Measurements from ENCODE around the gene SFTPA1. TPM values are rescaled to one million over a fixed set of nuclear protein-coding genes. Genes with fewer than 3 reads are reported as not detected.
"Not testable (repeated sequence)": the region's sequence is repeated elsewhere in the genome, so short reads cannot be mapped to it uniquely, and the experiment has no call there.

Gene SFTPA1
- total and polyA plus RNA-seq, 3 donors from 2014 or later, result not detected

- Histone ChIP-seq H3K9me3 (no peaks in the 10 kb centered on the region), H3K27ac (no peak overlapping the region), H3K4me1 (no peaks in the 10 kb centered on the region), H3K4me3 (no peak overlapping the region), H3K27me3 (no peaks in the 10 kb centered on the region), H3K36me3 (ENCODE audit: low read depth, missing control alignments) (no peaks in the 10 kb centered on the region)
- 92 to 96% methylated on average over 2 of the region's 2 CpGs for WGBS, 2 donors
- no peak for TF ChIP-seq POLR2A (IDR thresholded peaks at IDR 0.05)
- TF ChIP-seq, protein P1, sequence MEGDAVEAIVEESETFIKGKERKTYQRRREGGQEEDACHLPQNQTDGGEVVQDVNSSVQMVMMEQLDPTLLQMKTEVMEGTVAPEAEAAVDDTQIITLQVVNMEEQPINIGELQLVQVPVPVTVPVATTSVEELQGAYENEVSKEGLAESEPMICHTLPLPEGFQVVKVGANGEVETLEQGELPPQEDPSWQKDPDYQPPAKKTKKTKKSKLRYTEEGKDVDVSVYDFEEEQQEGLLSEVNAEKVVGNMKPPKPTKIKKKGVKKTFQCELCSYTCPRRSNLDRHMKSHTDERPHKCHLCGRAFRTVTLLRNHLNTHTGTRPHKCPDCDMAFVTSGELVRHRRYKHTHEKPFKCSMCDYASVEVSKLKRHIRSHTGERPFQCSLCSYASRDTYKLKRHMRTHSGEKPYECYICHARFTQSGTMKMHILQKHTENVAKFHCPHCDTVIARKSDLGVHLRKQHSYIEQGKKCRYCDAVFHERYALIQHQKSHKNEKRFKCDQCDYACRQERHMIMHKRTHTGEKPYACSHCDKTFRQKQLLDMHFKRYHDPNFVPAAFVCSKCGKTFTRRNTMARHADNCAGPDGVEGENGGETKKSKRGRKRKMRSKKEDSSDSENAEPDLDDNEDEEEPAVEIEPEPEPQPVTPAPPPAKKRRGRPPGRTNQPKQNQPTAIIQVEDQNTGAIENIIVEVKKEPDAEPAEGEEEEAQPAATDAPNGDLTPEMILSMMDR (IDR thresholded peaks at IDR 0.05), result no peak
- intact Hi-C loops (cut with DNase I; ENCODE audit: low total_unique reads), result no loop called here
- no peak for DNase-seq
These were observed 16.3 kb downstream of the SFTPA1 start for GRCh38 chr10:79627075-79627474.

GRCh38 chr10:79628083-79628482, 17.3 kb downstream of the SFTPA1 start:
- WGBS, 2 donors, result 94% methylated on average over 4 of the region's 4 CpGs
- no peak for DNase-seq
- TF ChIP-seq, protein P1 (IDR thresholded peaks at IDR 0.05), result no peak
- TF ChIP-seq POLR2A (IDR thresholded peaks at IDR 0.05), result no peak

GRCh38 chr10:79628988-79629954, 18.5 kb downstream of the SFTPA1 start:
- intact Hi-C loops (cut with DNase I; ENCODE audit: low total_unique reads), result no loop called here
- 93 to 96% methylated on average over 9 of the region's 9 CpGs for WGBS, 2 donors

More at GRCh38 chr10:79628083-79628482, 17.3 kb downstream of the SFTPA1 start:
- Histone ChIP-seq H3K4me3 (no peak overlapping the region), H3K36me3 (ENCODE audit: low read depth, missing control alignments) (no peaks in the 10 kb centered on the region), H3K4me1 (no peaks in the 10 kb centered on the region), H3K27me3 (no peaks in the 10 kb centered on the region), H3K9me3 (no peaks in the 10 kb centered on the region), H3K27ac (no peak overlapping the region)
- intact Hi-C loops (cut with DNase I; ENCODE audit: low total_unique reads), result no loop called here

DNA sequence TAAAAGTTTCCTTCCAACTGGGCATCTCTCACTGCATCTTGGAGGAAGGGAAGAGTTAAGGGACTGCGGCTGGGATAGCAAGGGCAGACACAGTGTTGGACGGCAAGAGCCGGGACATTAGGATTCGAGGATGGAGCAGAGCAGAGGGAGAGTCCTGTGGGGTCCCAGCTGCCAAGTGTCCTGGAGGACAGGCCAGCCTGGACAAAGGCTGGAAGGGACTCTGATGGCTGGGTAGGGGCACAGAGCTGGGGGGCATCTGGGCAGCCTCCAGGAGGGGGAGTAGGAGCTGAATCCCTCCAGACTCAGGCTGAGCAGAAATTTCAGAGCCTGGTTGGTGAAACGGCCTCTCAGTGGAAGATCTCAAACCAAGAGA, 19.2 kb downstream of the SFTPA1 start:
- no peak overlapping the region for H3K27ac ChIP-seq
- TF ChIP-seq POLR2A (IDR thresholded peaks at IDR 0.05), result no peak
- TF ChIP-seq, protein P1 (IDR thresholded peaks at IDR 0.05), result no peak

More at GRCh38 chr10:79628988-79629954, 18.5 kb downstream of the SFTPA1 start:
- Histone ChIP-seq H3K36me3 (ENCODE audit: low read depth, missing control alignments) (no peaks in the 10 kb centered on the region), H3K27ac (no peak overlapping the region), H3K4me1 (no peaks in the 10 kb centered on the region), H3K27me3 (no peaks in the 10 kb centered on the region), H3K9me3 (no peaks in the 10 kb centered on the region), H3K4me3 (no peak overlapping the region)
- DNase-seq, result no peak
- no peak for TF ChIP-seq POLR2A (IDR thresholded peaks at IDR 0.05)
- TF ChIP-seq, protein P1 (IDR thresholded peaks at IDR 0.05), result no peak

DNA sequence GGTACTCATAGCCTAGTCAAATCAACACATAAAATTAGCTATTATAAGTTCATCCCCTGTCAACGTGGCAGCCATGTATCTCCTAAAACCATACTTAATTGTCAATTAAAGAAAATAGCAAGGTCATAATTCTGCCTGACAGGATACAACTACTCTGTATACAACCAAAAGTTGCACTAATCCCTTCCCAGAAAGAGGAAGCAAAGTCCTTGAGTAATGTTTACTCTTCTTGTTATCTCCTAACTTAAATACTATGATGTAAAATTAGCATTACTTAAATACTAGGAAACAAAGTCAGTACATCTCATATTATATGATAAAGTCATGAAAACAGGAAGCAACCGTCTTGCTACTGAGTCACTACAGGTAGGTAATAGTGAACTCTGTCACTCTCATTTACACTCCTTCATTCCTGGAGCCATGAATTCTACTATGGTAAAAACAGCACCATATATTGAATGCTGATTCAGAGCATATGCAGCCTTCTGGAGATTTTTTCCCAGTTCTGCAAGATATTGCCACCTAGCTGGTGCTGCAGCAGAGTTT, 26.0 kb downstream of the SFTPA1 start:
- DNase-seq; H3K27me3 ChIP-seq; intact Hi-C loops (cut with DNase I; ENCODE audit: low total_unique reads); H3K4me1 ChIP-seq; H3K9me3 ChIP-seq; H3K36me3 ChIP-seq (ENCODE audit: low read depth, missing control alignments); H3K4me3 ChIP-seq; H3K27ac ChIP-seq: not testable (repeated sequence)
- WGBS, 2 donors, result 77 to 79% methylated on average over 2 of the region's 2 CpGs

More for the DNA sequence above, 19.2 kb downstream of the SFTPA1 start:
- no peak overlapping the region for H3K4me3 ChIP-seq
- H3K27me3 ChIP-seq, result no peaks in the 10 kb centered on the region
- no peaks in the 10 kb centered on the region for H3K36me3 ChIP-seq (ENCODE audit: low read depth, missing control alignments)
- no peaks in the 10 kb centered on the region for H3K9me3 ChIP-seq
- H3K4me1 ChIP-seq, result no peaks in the 10 kb centered on the region
- WGBS, 2 donors, result 93% methylated on average over 5 of the region's 5 CpGs
- no peak for DNase-seq
- intact Hi-C loops (cut with DNase I; ENCODE audit: low total_unique reads), result no loop called here

Data from testis (tissue), 3 donors.